ENCODE measurements around the gene MXD3.
"Not testable (repeated sequence)": the region's sequence is repeated elsewhere in the genome, so short reads cannot be mapped to it uniquely, and the experiment has no call there.

GRCh38 chr5:177306103-177306640 is 5.5 kb downstream of the MXD3 start:
- not testable (repeated sequence) for TF ChIP-seq CTCF (IDR thresholded peaks at IDR 0.05 in 2 of 3, conservative IDR thresholded peaks at IDR 0.05 in 1 of 3; ENCODE audit: control insufficient read depth in 2 of 3, extremely low read depth in 1 of 3, insufficient read depth in 1 of 3, low read depth in 3 of 3, low read length in 3 of 3); NFYB (IDR thresholded peaks at IDR 0.05; ENCODE audit: insufficient read depth, low read depth, low read length); EP300 (IDR thresholded peaks at IDR 0.05; ENCODE audit: borderline replicate concordance in 1 of 2, control insufficient read depth in 1 of 2, low read depth in 2 of 2, low read length in 2 of 2); HCFC1 (IDR thresholded peaks at IDR 0.05; ENCODE audit: low read length); ATF3 (IDR thresholded peaks at IDR 0.05; ENCODE audit: borderline replicate concordance, extremely low read depth, low read depth, low read length); ZNF592 (IDR thresholded peaks at IDR 0.05); FOXM1 (IDR thresholded peaks at IDR 0.05; ENCODE audit: low read depth, low read length); SMAD1 (IDR thresholded peaks at IDR 0.05; ENCODE audit: low read depth, partially characterized antibody); MLLT1 (IDR thresholded peaks at IDR 0.05); NR2C2 (IDR thresholded peaks at IDR 0.05; ENCODE audit: borderline replicate concordance, control insufficient read depth, insufficient read length, low read depth); ZNF687 (IDR thresholded peaks at IDR 0.05)
- TF ChIP-seq POLR2A (IDR thresholded peaks at IDR 0.05; ENCODE audit: low read depth, low read length) = 0 out of 2 replicates have a peak, but pooled peaks have one; percentile 6

Data from GM12878 (cell line).